HepG2 (cell line): ENCODE results near the gene CTDSP1. TPM values are rescaled to one million over a fixed set of nuclear protein-coding genes. Genes with fewer than 3 reads are reported as not detected.

Experiments
- NFYB ChIP-seq: sonication (generic); formaldehyde crosslinking; IDR thresholded peaks from 2 replicates; pipeline ENCODE4 v1.4.0; 2020; ENCODE audit warnings: missing genetic modification reagents
- polyA plus RNA-seq, 8 experiments: library from polyadenylated mRNA; depleted of rRNA in 3 of 8; stranded (reverse) in 7 of 8; unstranded in 1 of 8; fragments of >200 nt; fragmentation: Illumina TruSeq in 4 of 8; extraction: Trizol in 4 of 8; gene quantifications; 2 replicates each; pipeline versions ENCODE4 v1.2.1 to v1.2.3, GENCODE V29; 2011 to 2016; ENCODE audit warnings: low read depth in 4 of 8, missing spikeins in 1 of 8, mixed read lengths in 1 of 8; ENCODE audit not compliant: insufficient read depth in 1 of 8
- total RNA-seq, 5 experiments: library from RNA; depleted of rRNA; stranded (reverse); fragments of >200 nt; fragmentation: Illumina TruSeq; extraction: Trizol; gene quantifications; 2 replicates each; pipeline ENCODE4 v1.2.3, GENCODE V29; 2016; ENCODE audit warnings: low read depth in 1 of 5
- TF ChIP-seq, protein P1 (sequence below): sonication (generic); formaldehyde crosslinking; IDR thresholded peaks from one replicate; pipeline ENCODE4 v1.5.1; 2020; ENCODE audit warnings: mild to moderate bottlenecking, missing genetic modification reagents; ENCODE audit errors: not compliant biosample characterization
- TF ChIP-seq, protein P2 (sequence below): sonication (generic); formaldehyde crosslinking; IDR thresholded peaks from 2 replicates; pipeline ENCODE4 v1.5.1; 2020; ENCODE audit warnings: mild to moderate bottlenecking, missing genetic modification reagents
- TF ChIP-seq, protein P3 (sequence below): sonication (generic); formaldehyde crosslinking; conservative IDR thresholded peaks from 2 replicates; pipeline ENCODE4 v1.4.0; 2020; ENCODE audit warnings: missing genetic modification reagents
- TF ChIP-seq, protein P4 (sequence below): sonication (generic); formaldehyde crosslinking; IDR thresholded peaks from 2 replicates; pipeline ENCODE4 v1.9.0; 2021; ENCODE audit warnings: mild to moderate bottlenecking, missing genetic modification reagents

The CTDSP1 gene
- total and polyA plus RNA-seq, 2 of the 13 experiments (the other 11 are each of a cell fraction or from before 2014, with no cell fraction given), result 91.0 to 268 TPM

DNA sequence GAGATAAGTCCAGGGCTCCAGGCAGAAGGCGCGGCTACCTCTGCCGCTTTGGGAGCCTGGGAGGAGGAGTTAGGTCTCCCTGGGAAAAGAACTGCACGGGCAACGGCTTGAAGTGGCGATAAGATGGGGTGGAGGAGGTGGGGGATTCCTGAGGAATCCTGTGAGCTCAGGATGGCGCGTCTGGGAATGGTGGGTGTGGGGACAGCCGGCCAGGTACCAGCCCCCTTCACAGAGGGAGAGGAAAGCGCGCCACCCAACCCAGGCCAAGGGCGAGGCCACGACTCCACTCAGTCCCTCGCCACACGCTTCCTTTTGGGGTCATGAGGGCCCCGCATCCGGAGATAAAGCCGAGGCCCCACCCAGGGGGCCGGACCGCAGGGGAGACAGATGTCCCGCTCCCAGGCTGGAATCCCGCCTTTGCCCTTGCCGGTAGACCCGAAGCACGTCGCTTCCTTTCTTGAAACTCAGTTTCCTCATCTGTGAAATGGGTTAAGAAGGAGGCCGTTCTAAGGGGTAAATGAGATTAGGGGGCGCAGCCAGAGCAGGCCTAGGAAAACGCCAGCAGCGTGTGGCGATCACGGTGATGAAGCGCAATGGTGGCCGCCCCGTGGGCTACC, 1.7 kb upstream of the CTDSP1 start (continued):
- TF ChIP-seq, protein P1, sequence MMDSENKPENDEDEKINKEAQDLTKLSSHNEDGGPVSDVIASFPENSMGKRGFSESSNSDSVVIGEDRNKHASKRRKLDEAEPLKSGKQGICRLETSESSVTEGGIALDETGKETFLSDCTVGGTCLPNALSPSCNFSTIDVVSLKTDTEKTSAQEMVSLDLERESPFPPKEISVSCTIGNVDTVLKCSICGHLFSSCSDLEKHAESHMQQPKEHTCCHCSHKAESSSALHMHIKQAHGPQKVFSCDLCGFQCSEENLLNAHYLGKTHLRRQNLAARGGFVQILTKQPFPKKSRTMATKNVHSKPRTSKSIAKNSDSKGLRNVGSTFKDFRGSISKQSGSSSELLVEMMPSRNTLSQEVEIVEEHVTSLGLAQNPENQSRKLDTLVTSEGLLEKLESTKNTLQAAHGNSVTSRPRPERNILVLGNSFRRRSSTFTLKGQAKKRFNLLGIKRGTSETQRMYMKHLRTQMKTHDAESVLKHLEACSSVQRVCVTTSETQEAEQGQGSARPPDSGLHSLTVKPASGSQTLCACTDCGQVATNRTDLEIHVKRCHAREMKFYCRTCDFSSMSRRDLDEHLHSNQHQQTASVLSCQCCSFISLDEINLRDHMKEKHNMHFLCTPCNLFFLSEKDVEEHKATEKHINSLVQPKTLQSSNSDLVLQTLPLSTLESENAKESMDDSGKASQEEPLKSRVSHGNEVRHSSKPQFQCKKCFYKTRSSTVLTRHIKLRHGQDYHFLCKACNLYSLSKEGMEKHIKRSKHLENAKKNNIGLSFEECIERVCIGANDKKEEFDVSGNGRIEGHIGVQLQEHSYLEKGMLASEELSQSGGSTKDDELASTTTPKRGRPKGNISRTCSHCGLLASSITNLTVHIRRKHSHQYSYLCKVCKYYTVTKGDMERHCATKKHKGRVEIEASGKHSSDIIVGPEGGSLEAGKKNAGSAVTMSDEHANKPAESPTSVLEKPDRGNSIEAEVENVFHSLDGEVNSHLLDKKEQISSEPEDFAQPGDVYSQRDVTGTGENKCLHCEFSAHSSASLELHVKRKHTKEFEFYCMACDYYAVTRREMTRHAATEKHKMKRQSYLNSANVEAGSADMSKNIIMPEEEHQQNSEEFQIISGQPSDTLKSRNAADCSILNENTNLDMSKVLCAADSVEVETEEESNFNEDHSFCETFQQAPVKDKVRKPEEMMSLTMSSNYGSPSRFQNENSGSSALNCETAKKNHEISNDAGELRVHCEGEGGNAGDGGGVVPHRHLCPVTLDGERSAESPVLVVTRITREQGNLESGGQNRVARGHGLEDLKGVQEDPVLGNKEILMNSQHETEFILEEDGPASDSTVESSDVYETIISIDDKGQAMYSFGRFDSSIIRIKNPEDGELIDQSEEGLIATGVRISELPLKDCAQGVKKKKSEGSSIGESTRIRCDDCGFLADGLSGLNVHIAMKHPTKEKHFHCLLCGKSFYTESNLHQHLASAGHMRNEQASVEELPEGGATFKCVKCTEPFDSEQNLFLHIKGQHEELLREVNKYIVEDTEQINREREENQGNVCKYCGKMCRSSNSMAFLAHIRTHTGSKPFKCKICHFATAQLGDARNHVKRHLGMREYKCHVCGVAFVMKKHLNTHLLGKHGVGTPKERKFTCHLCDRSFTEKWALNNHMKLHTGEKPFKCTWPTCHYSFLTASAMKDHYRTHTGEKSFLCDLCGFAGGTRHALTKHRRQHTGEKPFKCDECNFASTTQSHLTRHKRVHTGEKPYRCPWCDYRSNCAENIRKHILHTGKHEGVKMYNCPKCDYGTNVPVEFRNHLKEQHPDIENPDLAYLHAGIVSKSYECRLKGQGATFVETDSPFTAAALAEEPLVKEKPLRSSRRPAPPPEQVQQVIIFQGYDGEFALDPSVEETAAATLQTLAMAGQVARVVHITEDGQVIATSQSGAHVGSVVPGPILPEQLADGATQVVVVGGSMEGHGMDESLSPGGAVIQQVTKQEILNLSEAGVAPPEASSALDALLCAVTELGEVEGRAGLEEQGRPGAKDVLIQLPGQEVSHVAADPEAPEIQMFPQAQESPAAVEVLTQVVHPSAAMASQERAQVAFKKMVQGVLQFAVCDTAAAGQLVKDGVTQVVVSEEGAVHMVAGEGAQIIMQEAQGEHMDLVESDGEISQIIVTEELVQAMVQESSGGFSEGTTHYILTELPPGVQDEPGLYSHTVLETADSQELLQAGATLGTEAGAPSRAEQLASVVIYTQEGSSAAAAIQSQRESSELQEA (CRISPR knock-in tag), result peak; percentile 19
- TF ChIP-seq, protein P2, sequence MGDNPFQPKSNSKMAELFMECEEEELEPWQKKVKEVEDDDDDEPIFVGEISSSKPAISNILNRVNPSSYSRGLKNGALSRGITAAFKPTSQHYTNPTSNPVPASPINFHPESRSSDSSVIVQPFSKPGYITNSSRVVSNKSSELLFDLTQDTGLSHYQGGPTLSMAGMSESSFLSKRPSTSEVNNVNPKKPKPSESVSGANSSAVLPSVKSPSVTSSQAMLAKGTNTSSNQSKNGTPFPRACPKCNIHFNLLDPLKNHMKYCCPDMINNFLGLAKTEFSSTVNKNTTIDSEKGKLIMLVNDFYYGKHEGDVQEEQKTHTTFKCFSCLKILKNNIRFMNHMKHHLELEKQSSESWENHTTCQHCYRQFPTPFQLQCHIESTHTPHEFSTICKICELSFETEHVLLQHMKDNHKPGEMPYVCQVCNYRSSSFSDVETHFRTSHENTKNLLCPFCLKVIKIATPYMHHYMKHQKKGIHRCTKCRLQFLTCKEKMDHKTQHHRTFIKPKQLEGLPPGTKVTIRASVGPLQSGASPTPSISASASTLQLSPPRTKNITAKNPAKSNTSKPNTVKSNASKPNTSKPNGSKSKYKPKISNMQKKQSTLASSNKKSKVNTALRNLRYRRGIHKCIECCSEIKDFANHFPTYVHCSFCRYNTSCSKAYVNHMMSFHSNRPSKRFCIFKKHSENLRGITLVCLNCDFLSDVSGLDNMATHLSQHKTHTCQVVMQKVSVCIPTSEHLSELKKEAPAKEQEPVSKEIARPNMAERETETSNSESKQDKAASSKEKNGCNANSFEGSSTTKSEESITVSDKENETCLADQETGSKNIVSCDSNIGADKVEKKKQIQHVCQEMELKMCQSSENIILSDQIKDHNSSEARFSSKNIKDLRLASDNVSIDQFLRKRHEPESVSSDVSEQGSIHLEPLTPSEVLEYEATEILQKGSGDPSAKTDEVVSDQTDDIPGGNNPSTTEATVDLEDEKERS (CRISPR knock-in tag), result no peak
- TF ChIP-seq, protein P3, sequence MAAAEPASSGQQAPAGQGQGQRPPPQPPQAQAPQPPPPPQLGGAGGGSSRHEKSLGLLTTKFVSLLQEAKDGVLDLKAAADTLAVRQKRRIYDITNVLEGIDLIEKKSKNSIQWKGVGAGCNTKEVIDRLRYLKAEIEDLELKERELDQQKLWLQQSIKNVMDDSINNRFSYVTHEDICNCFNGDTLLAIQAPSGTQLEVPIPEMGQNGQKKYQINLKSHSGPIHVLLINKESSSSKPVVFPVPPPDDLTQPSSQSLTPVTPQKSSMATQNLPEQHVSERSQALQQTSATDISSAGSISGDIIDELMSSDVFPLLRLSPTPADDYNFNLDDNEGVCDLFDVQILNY (CRISPR knock-in tag), result no peak
- TF ChIP-seq, protein P4, sequence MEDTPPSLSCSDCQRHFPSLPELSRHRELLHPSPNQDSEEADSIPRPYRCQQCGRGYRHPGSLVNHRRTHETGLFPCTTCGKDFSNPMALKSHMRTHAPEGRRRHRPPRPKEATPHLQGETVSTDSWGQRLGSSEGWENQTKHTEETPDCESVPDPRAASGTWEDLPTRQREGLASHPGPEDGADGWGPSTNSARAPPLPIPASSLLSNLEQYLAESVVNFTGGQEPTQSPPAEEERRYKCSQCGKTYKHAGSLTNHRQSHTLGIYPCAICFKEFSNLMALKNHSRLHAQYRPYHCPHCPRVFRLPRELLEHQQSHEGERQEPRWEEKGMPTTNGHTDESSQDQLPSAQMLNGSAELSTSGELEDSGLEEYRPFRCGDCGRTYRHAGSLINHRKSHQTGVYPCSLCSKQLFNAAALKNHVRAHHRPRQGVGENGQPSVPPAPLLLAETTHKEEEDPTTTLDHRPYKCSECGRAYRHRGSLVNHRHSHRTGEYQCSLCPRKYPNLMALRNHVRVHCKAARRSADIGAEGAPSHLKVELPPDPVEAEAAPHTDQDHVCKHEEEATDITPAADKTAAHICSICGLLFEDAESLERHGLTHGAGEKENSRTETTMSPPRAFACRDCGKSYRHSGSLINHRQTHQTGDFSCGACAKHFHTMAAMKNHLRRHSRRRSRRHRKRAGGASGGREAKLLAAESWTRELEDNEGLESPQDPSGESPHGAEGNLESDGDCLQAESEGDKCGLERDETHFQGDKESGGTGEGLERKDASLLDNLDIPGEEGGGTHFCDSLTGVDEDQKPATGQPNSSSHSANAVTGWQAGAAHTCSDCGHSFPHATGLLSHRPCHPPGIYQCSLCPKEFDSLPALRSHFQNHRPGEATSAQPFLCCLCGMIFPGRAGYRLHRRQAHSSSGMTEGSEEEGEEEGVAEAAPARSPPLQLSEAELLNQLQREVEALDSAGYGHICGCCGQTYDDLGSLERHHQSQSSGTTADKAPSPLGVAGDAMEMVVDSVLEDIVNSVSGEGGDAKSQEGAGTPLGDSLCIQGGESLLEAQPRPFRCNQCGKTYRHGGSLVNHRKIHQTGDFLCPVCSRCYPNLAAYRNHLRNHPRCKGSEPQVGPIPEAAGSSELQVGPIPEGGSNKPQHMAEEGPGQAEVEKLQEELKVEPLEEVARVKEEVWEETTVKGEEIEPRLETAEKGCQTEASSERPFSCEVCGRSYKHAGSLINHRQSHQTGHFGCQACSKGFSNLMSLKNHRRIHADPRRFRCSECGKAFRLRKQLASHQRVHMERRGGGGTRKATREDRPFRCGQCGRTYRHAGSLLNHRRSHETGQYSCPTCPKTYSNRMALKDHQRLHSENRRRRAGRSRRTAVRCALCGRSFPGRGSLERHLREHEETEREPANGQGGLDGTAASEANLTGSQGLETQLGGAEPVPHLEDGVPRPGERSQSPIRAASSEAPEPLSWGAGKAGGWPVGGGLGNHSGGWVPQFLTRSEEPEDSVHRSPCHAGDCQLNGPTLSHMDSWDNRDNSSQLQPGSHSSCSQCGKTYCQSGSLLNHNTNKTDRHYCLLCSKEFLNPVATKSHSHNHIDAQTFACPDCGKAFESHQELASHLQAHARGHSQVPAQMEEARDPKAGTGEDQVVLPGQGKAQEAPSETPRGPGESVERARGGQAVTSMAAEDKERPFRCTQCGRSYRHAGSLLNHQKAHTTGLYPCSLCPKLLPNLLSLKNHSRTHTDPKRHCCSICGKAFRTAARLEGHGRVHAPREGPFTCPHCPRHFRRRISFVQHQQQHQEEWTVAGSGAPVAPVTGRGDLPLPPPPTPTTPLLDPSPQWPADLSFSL (CRISPR knock-in tag), result no peak
- TF ChIP-seq NFYB (CRISPR knock-in tag), result no peak
